ENCODE results near the gene MC2R.

DNA sequence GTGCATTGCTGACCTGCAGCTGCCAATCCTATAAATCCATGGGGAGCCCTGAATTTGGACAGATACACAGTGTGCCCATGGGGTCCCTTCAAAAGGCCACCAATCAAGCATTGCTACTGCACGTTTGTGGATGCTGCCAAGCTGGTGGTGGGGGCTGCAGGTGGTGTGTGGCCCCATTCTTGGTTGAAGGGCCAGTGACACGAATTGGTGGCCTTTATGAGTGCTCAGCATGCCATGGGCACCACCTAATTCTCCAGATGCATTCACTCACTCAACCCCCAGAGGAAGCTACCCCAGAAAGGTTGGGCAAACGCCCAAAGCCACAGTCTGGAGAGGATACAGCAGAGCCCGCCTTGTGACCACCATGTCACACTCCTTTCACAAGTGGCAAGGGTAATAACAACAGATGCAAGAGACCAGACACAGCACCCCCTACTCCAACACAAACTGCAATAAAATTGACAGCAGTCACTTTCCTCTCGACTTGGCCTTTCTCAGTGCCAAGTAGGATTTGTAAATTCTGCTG lies 27.1 kb downstream of the MC2R start:
- TF ChIP-seq POLR2A (IDR thresholded peaks at IDR 0.05) (no peak), EP300 (IDR thresholded peaks at IDR 0.05) (no peak), POLR2AphosphoS5 (IDR thresholded peaks at IDR 0.05) (no peak)
- TF ChIP-seq, protein P1, sequence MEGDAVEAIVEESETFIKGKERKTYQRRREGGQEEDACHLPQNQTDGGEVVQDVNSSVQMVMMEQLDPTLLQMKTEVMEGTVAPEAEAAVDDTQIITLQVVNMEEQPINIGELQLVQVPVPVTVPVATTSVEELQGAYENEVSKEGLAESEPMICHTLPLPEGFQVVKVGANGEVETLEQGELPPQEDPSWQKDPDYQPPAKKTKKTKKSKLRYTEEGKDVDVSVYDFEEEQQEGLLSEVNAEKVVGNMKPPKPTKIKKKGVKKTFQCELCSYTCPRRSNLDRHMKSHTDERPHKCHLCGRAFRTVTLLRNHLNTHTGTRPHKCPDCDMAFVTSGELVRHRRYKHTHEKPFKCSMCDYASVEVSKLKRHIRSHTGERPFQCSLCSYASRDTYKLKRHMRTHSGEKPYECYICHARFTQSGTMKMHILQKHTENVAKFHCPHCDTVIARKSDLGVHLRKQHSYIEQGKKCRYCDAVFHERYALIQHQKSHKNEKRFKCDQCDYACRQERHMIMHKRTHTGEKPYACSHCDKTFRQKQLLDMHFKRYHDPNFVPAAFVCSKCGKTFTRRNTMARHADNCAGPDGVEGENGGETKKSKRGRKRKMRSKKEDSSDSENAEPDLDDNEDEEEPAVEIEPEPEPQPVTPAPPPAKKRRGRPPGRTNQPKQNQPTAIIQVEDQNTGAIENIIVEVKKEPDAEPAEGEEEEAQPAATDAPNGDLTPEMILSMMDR (IDR thresholded peaks at IDR 0.05): no peak
